D341Med (cell line): ENCODE measurements around the gene RPL13A.
"Not testable (repeated sequence)": the region's sequence is repeated elsewhere in the genome, so short reads cannot be mapped to it uniquely, and the experiment has no call there.

Experiments used
- DNase-seq: peaks from one replicate; pipeline ENCODE4 v3.0.0; 2012; ENCODE audit warnings: low spot score

The RPL13A gene

GRCh38 chr19:49487277-49488045 lies at the start of gene RPL13A:
Gene RPL13A (plus strand): TSS chr19:49487608. CDS start chr19:49487630, 22 bp downstream.
- peak; percentile 98 for DNase-seq

- DNase-seq = no peak
These were observed 49.1 kb upstream of the RPL13A start for GRCh38 chr19:49438261-49438660.

GRCh38 chr19:49439836-49440235 lies 47.6 kb upstream of the RPL13A start:
- no peak for DNase-seq

- DNase-seq = no peak
These were observed 46.8 kb upstream of the RPL13A start for GRCh38 chr19:49440439-49441209.

- DNase-seq = peak; percentile 90
These were observed 46.0 kb upstream of the RPL13A start, which contains the start of gene SLC17A7 for GRCh38 chr19:49441210-49441959. Gene SLC17A7 (minus strand): TSS chr19:49441527. CDS start chr19:49441379, 148 bp downstream.

- DNase-seq = no peak
These were observed 45.5 kb upstream of the RPL13A start for GRCh38 chr19:49441960-49442350.

- DNase-seq = no peak
These were observed 45.1 kb upstream of the RPL13A start for GRCh38 chr19:49442354-49442753.

- peak; percentile 90 for DNase-seq
These were observed 44.5 kb upstream of the RPL13A start for GRCh38 chr19:49442771-49443365.

GRCh38 chr19:49443366-49444099 lies 43.9 kb upstream of the RPL13A start:
- DNase-seq = peak; percentile 87

GRCh38 chr19:49444100-49444700 lies 43.2 kb upstream of the RPL13A start:
- not testable (repeated sequence) for DNase-seq

- DNase-seq = no peak
These were observed 41.4 kb upstream of the RPL13A start for GRCh38 chr19:49445997-49446396.

GRCh38 chr19:49447485-49448431 lies 39.6 kb upstream of the RPL13A start:
- no peak for DNase-seq

- no peak for DNase-seq
These were observed 39.0 kb upstream of the RPL13A start for GRCh38 chr19:49448432-49448786.

GRCh38 chr19:49450405-49450804 lies 37.0 kb upstream of the RPL13A start:
- no peak for DNase-seq

- peak; percentile 84 for DNase-seq
These were observed 35.8 kb upstream of the RPL13A start, which contains the start of gene PIH1D1 for GRCh38 chr19:49451430-49452181. Gene PIH1D1 (minus strand): TSS chr19:49451814. CDS start chr19:49451574, 240 bp downstream.

- DNase-seq = peak; percentile 97
These were observed 34.2 kb upstream of the RPL13A start, which contains the start of gene ALDH16A1 for GRCh38 chr19:49453013-49453756. Gene ALDH16A1 (plus strand): TSS chr19:49453225. CDS start chr19:49453332, 107 bp downstream.

GRCh38 chr19:49453757-49454240 lies 33.6 kb upstream of the RPL13A start:
- DNase-seq = no peak

GRCh38 chr19:49455773-49456172 lies 31.6 kb upstream of the RPL13A start:
- DNase-seq = no peak
